SK-N-SH treated with all-trans-retinoic acid at 6 μM for 48 hours (cell line): ENCODE measurements around the gene PLD1.

ENCODE experiments used
- ATAC-seq: fragments of 200-7000 bp; cut with Tn5 transposase; 3 replicates; pipeline ENCODE4 v1.9.1; 2020; ENCODE audit warnings: mild to moderate bottlenecking, moderate library complexity
- ARNTL ChIP-seq: fragments of 450-650 bp; formaldehyde crosslinking; IDR thresholded peaks from 2 replicates; pipeline ENCODE4 v1.5.0; 2020; ENCODE audit warnings: low read depth, mild to moderate bottlenecking, moderate library complexity, borderline replicate concordance
- BACH2 ChIP-seq: fragments of 250-450 bp; sonication (Bioruptor Pico); IDR thresholded peaks from 2 replicates; pipeline ENCODE4 v1.9.0; 2021; ENCODE audit warnings: mild to moderate bottlenecking, borderline replicate concordance
- CSDC2 ChIP-seq: fragments of 250-450 bp; sonication (Bioruptor Pico); IDR thresholded peaks from 2 replicates; pipeline ENCODE4 v1.5.0; 2020; ENCODE audit warnings: mild to moderate bottlenecking, moderate library complexity
- ESRRG ChIP-seq: fragments of 250-450 bp; sonication (Bioruptor Pico); IDR thresholded peaks from 2 replicates; pipeline ENCODE4 v1.6.1; 2021; ENCODE audit warnings: mild to moderate bottlenecking
- GLIS3 ChIP-seq: fragments of 250-450 bp; sonication (Bioruptor Pico); IDR thresholded peaks from 2 replicates; pipeline ENCODE4 v1.5.0; 2020; ENCODE audit warnings: mild to moderate bottlenecking, moderate library complexity
- ISL1 ChIP-seq: fragments of 250-450 bp; sonication (Bioruptor Pico); IDR thresholded peaks from 2 replicates; pipeline ENCODE4 v2.1.2; 2022; ENCODE audit warnings: mild to moderate bottlenecking, moderate library complexity
- OSR1 ChIP-seq: fragments of 250-450 bp; sonication (Bioruptor Pico); IDR thresholded peaks from 2 replicates; pipeline ENCODE4 v1.8.0; 2022; ENCODE audit warnings: moderate library complexity, mild to moderate bottlenecking, inconsistent platforms
- PATZ1 ChIP-seq: fragments of 250-450 bp; sonication (Bioruptor Pico); IDR thresholded peaks from 2 replicates; pipeline ENCODE4 v1.8.0; 2020; ENCODE audit warnings: mild to moderate bottlenecking, moderate library complexity, borderline replicate concordance
- PPARA ChIP-seq: fragments of 250-450 bp; sonication (Bioruptor Pico); IDR thresholded peaks from 2 replicates; pipeline ENCODE4 v1.5.0; 2020; ENCODE audit warnings: mild to moderate bottlenecking, borderline replicate concordance
- RARB ChIP-seq: fragments of 250-450 bp; sonication (Bioruptor Pico); IDR thresholded peaks from 2 replicates; pipeline ENCODE4 v1.8.0; 2021; ENCODE audit warnings: mild to moderate bottlenecking, moderate library complexity
- SNAI2 ChIP-seq: fragments of 250-450 bp; sonication (Bioruptor Pico); IDR thresholded peaks from 2 replicates; pipeline ENCODE4 v1.5.0; 2020; ENCODE audit warnings: mild to moderate bottlenecking, moderate library complexity
- TCF4 ChIP-seq: fragments of 250-450 bp; sonication (Bioruptor Pico); IDR thresholded peaks from 2 replicates; pipeline ENCODE4 v1.8.0; 2021; ENCODE audit warnings: mild to moderate bottlenecking, moderate library complexity, borderline replicate concordance
- TOX ChIP-seq: fragments of 250-450 bp; sonication (Bioruptor Pico); IDR thresholded peaks from 2 replicates; pipeline ENCODE4 v1.8.0; 2021; ENCODE audit warnings: mild to moderate bottlenecking, moderate library complexity, borderline replicate concordance
- ZC3H10 ChIP-seq: fragments of 250-450 bp; sonication (Bioruptor Pico); IDR thresholded peaks from 2 replicates; pipeline ENCODE4 v1.5.1; 2021; ENCODE audit warnings: mild to moderate bottlenecking, moderate library complexity
- ZFP3 ChIP-seq: fragments of 250-450 bp; sonication (Bioruptor Pico); IDR thresholded peaks from 2 replicates; pipeline ENCODE4 v1.5.0; 2020; ENCODE audit warnings: mild to moderate bottlenecking, moderate library complexity
- ZFP30 ChIP-seq: fragments of 450-650 bp; formaldehyde crosslinking; IDR thresholded peaks from 2 replicates; pipeline ENCODE4 v1.5.0; 2022; ENCODE audit warnings: mild to moderate bottlenecking, moderate library complexity
- ZNF70 ChIP-seq: fragments of 450-650 bp; formaldehyde crosslinking; IDR thresholded peaks from 2 replicates; pipeline ENCODE4 v1.5.0; 2020; ENCODE audit warnings: mild to moderate bottlenecking, moderate library complexity
- ZNF8 ChIP-seq: fragments of 450-650 bp; formaldehyde crosslinking; IDR thresholded peaks from 2 replicates; pipeline ENCODE4 v1.5.0; 2020; ENCODE audit warnings: mild to moderate bottlenecking, moderate library complexity
- TF ChIP-seq, protein P1 (sequence below): fragments of 250-450 bp; sonication (Bioruptor Pico); IDR thresholded peaks from 2 replicates; pipeline ENCODE4 v1.8.0; 2021; ENCODE audit warnings: low read depth, mild to moderate bottlenecking, moderate library complexity, borderline replicate concordance
- TF ChIP-seq, protein P2 (sequence below): fragments of 250-450 bp; sonication (Bioruptor Pico); IDR thresholded peaks from 2 replicates; pipeline ENCODE4 v1.5.1; 2021; ENCODE audit warnings: mild to moderate bottlenecking, moderate library complexity

Gene PLD1

DNA sequence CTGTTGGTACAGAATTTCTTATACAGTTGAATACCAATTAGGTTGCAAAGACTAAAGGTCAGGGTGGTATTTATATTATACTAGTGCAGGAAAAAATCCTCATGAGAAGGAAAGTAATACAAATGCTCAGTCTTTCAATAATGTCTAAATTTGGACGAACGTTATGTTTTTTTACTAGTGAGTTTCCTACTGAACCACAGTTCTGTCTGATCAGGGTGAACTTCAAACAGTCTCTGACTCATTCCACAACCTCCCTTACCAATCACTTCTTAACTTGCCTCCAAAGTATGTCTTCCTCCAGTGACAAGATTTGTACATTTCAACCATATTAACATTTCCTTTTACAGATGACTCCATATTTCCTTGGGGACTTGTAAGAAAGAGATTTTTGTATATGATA lies 36.3 kb upstream of the PLD1 start:
- no peak for ATAC-seq
- no peak for TF ChIP-seq ESRRG (CRISPR knock-in tag)
- no peak for TF ChIP-seq RARB
- TF ChIP-seq, all 23 proteins: peak for 0

- no peak for ATAC-seq
- TF ChIP-seq OSR1 (CRISPR knock-in tag) (no peak), ZFP30 (CRISPR knock-in tag) (no peak), PATZ1 (no peak), PPARA (CRISPR knock-in tag) (no peak), BACH2 (CRISPR knock-in tag) (no peak), ISL1 (CRISPR knock-in tag) (no peak)
- TF ChIP-seq, protein P1, sequence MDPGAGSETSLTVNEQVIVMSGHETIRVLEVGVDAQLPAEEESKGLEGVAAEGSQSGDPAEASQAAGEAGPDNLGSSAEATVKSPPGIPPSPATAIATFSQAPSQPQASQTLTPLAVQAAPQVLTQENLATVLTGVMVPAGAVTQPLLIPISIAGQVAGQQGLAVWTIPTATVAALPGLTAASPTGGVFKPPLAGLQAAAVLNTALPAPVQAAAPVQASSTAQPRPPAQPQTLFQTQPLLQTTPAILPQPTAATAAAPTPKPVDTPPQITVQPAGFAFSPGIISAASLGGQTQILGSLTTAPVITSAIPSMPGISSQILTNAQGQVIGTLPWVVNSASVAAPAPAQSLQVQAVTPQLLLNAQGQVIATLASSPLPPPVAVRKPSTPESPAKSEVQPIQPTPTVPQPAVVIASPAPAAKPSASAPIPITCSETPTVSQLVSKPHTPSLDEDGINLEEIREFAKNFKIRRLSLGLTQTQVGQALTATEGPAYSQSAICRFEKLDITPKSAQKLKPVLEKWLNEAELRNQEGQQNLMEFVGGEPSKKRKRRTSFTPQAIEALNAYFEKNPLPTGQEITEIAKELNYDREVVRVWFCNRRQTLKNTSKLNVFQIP, result no peak
Measured at GRCh38 chr3:171845481-171846284, 35.4 kb upstream of the PLD1 start.

DNA sequence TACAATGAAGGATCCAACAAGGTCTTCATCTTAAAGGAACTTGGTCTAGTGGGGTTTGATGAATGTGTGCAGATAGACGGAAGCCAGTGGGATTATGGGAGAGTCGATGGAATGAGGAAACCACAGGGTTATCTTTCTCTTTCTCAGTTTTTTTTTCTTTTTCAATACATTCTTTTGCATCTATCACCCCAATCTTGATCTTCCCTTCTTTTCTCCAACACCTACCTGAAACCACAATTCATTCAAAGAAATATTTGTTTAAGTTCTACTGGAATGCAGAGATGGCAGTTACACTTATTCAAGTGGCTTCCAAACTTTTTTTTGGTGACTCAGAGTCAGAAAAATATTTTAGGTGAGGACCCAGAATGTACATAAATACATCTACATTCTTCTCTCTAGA lies 34.6 kb upstream of the PLD1 start:
- TF ChIP-seq PATZ1, result no peak
- no peak for TF ChIP-seq ESRRG (CRISPR knock-in tag)
- no peak for TF ChIP-seq ZNF8 (CRISPR knock-in tag)
- TF ChIP-seq ZC3H10 (CRISPR knock-in tag), result no peak
- TF ChIP-seq RARB, result no peak
- TF ChIP-seq SNAI2 (CRISPR knock-in tag), result no peak
- no peak for ATAC-seq

DNA sequence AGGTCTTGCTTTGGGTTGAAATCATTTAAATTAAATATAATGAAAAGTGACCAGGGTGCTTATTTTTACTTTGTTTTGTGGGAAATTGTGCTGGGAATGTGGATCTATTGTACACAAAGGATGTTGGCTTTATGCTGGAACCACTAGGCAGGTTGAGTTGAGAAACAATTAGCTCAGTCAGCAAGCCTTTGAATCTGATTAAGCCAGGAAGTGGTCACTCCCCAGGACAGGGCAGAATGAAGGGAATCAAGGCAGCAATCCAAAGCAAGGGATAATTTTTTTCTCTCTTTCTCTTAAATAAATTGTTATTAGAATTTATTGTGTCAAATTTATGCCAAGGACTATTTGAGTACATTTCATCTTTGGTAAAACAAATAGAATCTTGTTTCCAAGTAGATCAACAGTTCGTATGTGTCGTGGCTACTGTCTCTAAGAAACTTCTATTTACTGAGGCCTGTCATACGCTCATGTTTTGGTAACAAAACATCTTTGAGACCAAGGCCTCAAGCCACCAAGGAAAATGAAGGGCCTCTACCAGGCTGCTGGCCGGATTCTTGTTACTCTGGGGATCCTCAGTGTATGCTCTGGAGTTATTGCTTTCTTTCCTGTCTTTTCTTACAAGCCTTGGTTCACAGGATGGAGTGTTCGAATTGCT lies 32.7 kb upstream of the PLD1 start, which contains the start of gene TMEM212:
TMEM212 (plus strand) TSS at position 486 of the 655 bp plus-strand sequence; CDS start at position 521, 35 bp downstream.
- ATAC-seq, result peak; percentile 65; the same call in 2 of the 3 replicates

DNA sequence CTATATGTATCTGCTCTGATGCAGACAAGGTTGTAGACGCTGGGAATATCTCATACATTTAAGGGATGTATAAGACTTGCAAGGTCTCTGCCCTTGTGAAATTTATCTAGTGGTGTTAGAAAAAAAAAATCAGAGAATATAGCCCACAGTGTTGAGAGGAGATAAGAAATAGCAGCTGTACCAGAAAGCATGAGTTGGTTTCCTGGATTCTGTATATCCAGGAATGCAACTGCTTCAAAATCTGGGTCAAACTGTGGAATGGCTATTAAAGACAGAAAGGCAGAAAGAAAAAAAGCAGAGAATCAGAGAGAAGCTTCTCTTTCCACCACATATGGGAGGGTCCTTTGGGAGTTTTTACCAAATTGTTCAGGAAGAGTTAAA lies 31.3 kb upstream of the PLD1 start:
- peak; percentile 49; the same call in 2 of the 3 replicates for ATAC-seq
- TF ChIP-seq, protein P2, sequence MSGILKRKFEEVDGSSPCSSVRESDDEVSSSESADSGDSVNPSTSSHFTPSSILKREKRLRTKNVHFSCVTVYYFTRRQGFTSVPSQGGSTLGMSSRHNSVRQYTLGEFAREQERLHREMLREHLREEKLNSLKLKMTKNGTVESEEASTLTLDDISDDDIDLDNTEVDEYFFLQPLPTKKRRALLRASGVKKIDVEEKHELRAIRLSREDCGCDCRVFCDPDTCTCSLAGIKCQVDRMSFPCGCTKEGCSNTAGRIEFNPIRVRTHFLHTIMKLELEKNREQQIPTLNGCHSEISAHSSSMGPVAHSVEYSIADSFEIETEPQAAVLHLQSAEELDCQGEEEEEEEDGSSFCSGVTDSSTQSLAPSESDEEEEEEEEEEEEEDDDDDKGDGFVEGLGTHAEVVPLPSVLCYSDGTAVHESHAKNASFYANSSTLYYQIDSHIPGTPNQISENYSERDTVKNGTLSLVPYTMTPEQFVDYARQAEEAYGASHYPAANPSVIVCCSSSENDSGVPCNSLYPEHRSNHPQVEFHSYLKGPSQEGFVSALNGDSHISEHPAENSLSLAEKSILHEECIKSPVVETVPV, result no peak
- TF ChIP-seq PPARA (CRISPR knock-in tag), result no peak
- no peak for TF ChIP-seq ZNF8 (CRISPR knock-in tag)
- TF ChIP-seq TOX (CRISPR knock-in tag), result no peak
- TF ChIP-seq PATZ1, result no peak
- TF ChIP-seq OSR1 (CRISPR knock-in tag), result no peak
- TF ChIP-seq TCF4 (CRISPR knock-in tag), result no peak
- TF ChIP-seq ZNF70, result no peak
- TF ChIP-seq GLIS3 (CRISPR knock-in tag), result no peak
- no peak for TF ChIP-seq CSDC2
- TF ChIP-seq ISL1 (CRISPR knock-in tag), result no peak

More for the DNA sequence above, 32.7 kb upstream of the PLD1 start, which contains the start of gene TMEM212:
- no peak for TF ChIP-seq CSDC2
- TF ChIP-seq ZFP3 (CRISPR knock-in tag), result no peak
- peak; percentile 31; the same call in 1 of the 2 replicates for TF ChIP-seq ISL1 (CRISPR knock-in tag)
- 0 out of 2 replicates have a peak, but pooled peaks have one; percentile 36 for TF ChIP-seq ZC3H10 (CRISPR knock-in tag)
- TF ChIP-seq PPARA (CRISPR knock-in tag), result no peak
- no peak for TF ChIP-seq TOX (CRISPR knock-in tag)
- no peak for TF ChIP-seq GLIS3 (CRISPR knock-in tag)
- TF ChIP-seq PATZ1, result peak; percentile 24; the same call in 1 of the 2 replicates
- TF ChIP-seq ARNTL (CRISPR knock-in tag), result no peak
